ENCODE data around the gene SLC44A3.

DNA sequence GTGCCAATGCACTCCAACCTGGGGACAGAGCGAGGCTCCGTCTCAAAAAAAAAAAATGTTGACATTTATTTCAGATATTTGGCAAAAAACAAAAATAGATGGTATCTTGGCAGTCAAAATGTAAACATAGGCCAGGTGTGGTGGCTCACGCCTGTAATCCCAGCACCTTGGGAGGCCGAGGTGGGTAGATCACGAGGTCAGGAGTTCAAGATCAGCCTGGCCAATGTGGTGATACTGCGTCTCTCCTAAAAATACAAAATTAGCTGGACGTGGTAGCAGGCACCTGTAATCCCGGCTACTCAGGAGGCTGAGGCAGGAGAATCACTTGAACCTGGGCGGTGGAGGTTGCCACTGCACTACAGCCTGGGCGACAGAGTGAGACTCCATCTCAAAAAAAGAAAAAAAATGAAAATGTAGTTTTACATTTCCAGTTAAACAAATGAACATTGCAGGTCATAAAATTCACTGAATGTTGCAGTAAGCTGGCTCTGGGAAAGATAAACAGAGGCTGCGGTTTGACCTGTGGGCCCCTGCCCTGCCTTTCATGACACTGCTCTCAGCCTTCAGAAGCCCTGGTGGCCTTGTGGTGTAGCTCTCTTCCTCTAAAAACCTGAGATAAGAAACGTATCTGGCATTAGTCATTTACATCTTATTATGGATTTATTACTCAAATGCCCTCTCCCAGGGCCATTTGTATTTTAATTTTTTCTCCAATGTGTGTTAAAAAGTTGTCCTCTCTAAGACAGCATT, 12.2 kb upstream of the SLC44A3 start:
- TF ChIP-seq POLR2A (IDR thresholded peaks at IDR 0.05), result no peak
- TF ChIP-seq, protein P1, sequence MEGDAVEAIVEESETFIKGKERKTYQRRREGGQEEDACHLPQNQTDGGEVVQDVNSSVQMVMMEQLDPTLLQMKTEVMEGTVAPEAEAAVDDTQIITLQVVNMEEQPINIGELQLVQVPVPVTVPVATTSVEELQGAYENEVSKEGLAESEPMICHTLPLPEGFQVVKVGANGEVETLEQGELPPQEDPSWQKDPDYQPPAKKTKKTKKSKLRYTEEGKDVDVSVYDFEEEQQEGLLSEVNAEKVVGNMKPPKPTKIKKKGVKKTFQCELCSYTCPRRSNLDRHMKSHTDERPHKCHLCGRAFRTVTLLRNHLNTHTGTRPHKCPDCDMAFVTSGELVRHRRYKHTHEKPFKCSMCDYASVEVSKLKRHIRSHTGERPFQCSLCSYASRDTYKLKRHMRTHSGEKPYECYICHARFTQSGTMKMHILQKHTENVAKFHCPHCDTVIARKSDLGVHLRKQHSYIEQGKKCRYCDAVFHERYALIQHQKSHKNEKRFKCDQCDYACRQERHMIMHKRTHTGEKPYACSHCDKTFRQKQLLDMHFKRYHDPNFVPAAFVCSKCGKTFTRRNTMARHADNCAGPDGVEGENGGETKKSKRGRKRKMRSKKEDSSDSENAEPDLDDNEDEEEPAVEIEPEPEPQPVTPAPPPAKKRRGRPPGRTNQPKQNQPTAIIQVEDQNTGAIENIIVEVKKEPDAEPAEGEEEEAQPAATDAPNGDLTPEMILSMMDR (IDR thresholded peaks at IDR 0.05 in 8 of 11, conservative IDR thresholded peaks at IDR 0.05 in 3 of 11), result no peak
- no peak for TF ChIP-seq POLR2AphosphoS5 (IDR thresholded peaks at IDR 0.05)

Measured in spleen (tissue), 7 donors.